Astrocyte (in vitro differentiated cells and primary cell): ENCODE measurements around the gene PHC2. TPM values are rescaled to one million over a fixed set of nuclear protein-coding genes. Genes with fewer than 3 reads are reported as not detected.
"Not testable (repeated sequence)": the region's sequence is repeated elsewhere in the genome, so short reads cannot be mapped to it uniquely, and the experiment has no call there.

Source experiments
- DNase-seq: peaks from one replicate; pipeline ENCODE4 v3.0.0-alpha.2; 2010; ENCODE audit warnings: low read depth
- FAIRE-seq: peaks from 2 replicates; lab custom pipeline; 2011; peaks lifted over from hg19 to GRCh38; lab: Jason Lieb, UNC
- H2AFZ ChIP-seq: 2 replicates; pipeline ENCODE4 v1.6.0; 2012; ENCODE audit warnings: low read depth, low read length, inconsistent platforms
- H3K27ac ChIP-seq: 2 replicates; pipeline ENCODE4 v1.5.1; 2011; ENCODE audit warnings: low read depth, low read length, inconsistent platforms
- H3K27me3 ChIP-seq: 2 replicates; pipeline ENCODE4 v1.6.0; 2011; ENCODE audit warnings: low read length, inconsistent platforms; ENCODE audit not compliant: insufficient read depth
- H3K36me3 ChIP-seq: 2 replicates; pipeline ENCODE4 v1.5.1; 2011; ENCODE audit warnings: low read length, inconsistent platforms; ENCODE audit not compliant: insufficient read depth
- H3K4me1 ChIP-seq: 2 replicates; pipeline ENCODE4 v1.5.1; 2011; ENCODE audit warnings: low read length, inconsistent platforms; ENCODE audit not compliant: insufficient read depth
- H3K4me2 ChIP-seq: 2 replicates; pipeline ENCODE4 v1.6.0; 2012; ENCODE audit warnings: low read length, inconsistent platforms
- H3K4me3 ChIP-seq: 2 replicates; pipeline ENCODE4 v1.5.1; 2011; ENCODE audit warnings: low read depth, mild to moderate bottlenecking, low read length, inconsistent platforms; ENCODE audit not compliant: insufficient read depth
- H3K79me2 ChIP-seq: 2 replicates; pipeline ENCODE4 v1.6.0; 2012; ENCODE audit warnings: mild to moderate bottlenecking, low read length, inconsistent platforms; ENCODE audit not compliant: insufficient read depth
- H3K9ac ChIP-seq: 2 replicates; pipeline ENCODE4 v1.6.0; 2012; ENCODE audit warnings: mild to moderate bottlenecking, low read length, inconsistent platforms
- H3K9me3 ChIP-seq: 2 replicates; pipeline ENCODE4 v1.5.1; 2012; ENCODE audit warnings: low read depth, mild to moderate bottlenecking, low read length, inconsistent platforms; ENCODE audit not compliant: insufficient read depth
- H4K20me1 ChIP-seq: 2 replicates; pipeline ENCODE4 v1.6.0; 2012; ENCODE audit warnings: low read length, inconsistent platforms; ENCODE audit not compliant: insufficient read depth
- H3K27ac Mint-ChIP-seq: one replicate; pipeline ENCODE4 v1.8.0; 2021; ENCODE audit warnings: mild to moderate bottlenecking, mixed read lengths; ENCODE audit not compliant: unreplicated experiment
- H3K27me3 Mint-ChIP-seq: one replicate; pipeline ENCODE4 v1.8.0; 2021; ENCODE audit warnings: low read depth, mixed read lengths; ENCODE audit not compliant: unreplicated experiment
- H3K36me3 Mint-ChIP-seq: one replicate; pipeline ENCODE4 v1.8.0; 2021; ENCODE audit warnings: low read depth, mixed read lengths; ENCODE audit not compliant: unreplicated experiment
- H3K4me1 Mint-ChIP-seq: one replicate; pipeline ENCODE4 v1.8.0; 2021; ENCODE audit warnings: low read depth, mixed read lengths; ENCODE audit not compliant: unreplicated experiment
- H3K4me3 Mint-ChIP-seq: one replicate; pipeline ENCODE4 v1.8.0; 2021; ENCODE audit warnings: mild to moderate bottlenecking, moderate library complexity, mixed read lengths; ENCODE audit not compliant: unreplicated experiment
- H3K9me3 Mint-ChIP-seq: one replicate; pipeline ENCODE4 v1.8.0; 2021; ENCODE audit warnings: mild to moderate bottlenecking, mixed read lengths; ENCODE audit not compliant: unreplicated experiment
- CTCF ChIP-seq: IDR thresholded peaks from 2 replicates; pipeline ENCODE4 v1.5.1; 2011; ENCODE audit warnings: low read depth, mild to moderate bottlenecking, inconsistent platforms, low read length, moderate library complexity; ENCODE audit not compliant: insufficient read depth
- EZH2 ChIP-seq: IDR thresholded peaks from 2 replicates; pipeline ENCODE4 v1.6.1; 2012; ENCODE audit warnings: mild to moderate bottlenecking, low read length, inconsistent platforms; ENCODE audit not compliant: insufficient read depth
- total RNA-seq: library from RNA; stranded (reverse); gene quantifications from 2 replicates; pipeline ENCODE4 v1.2.1, GENCODE V29; 2021

The PHC2 gene
- total RNA-seq, 1 donor from 2014 or later = 113 TPM

- no peak overlapping the region for H3K4me3 ChIP-seq
- FAIRE-seq = no peak
- no peak overlapping the region for H3K4me2 ChIP-seq
- no peak overlapping the region for H3K27ac Mint-ChIP-seq
- H3K9me3 Mint-ChIP-seq = no peaks in the 10 kb centered on the region
- peaks cover 35% of the 10 kb centered on the region for H4K20me1 ChIP-seq
- H3K4me1 ChIP-seq = no peaks in the 10 kb centered on the region
- H3K27ac ChIP-seq = no peak overlapping the region
- no peak overlapping the region for H3K9ac ChIP-seq
- peaks cover 5% of the 10 kb centered on the region for H3K36me3 ChIP-seq
- no peaks in the 10 kb centered on the region for H3K9me3 ChIP-seq
- H3K27me3 ChIP-seq = no peaks in the 10 kb centered on the region
- H2AFZ ChIP-seq = no peak overlapping the region
- H3K36me3 Mint-ChIP-seq = peaks cover 24% of the 10 kb centered on the region
- TF ChIP-seq CTCF (no peak), EZH2 (no peak)
- H3K27me3 Mint-ChIP-seq = no peaks in the 10 kb centered on the region
- DNase-seq = no peak
- peaks cover 2% of the 10 kb centered on the region for H3K4me1 Mint-ChIP-seq
- H3K79me2 ChIP-seq = peaks cover 10% of the 10 kb centered on the region
- H3K4me3 Mint-ChIP-seq = no peak overlapping the region
Measured at GRCh38 chr1:33294071-33295010, 136.6 kb downstream of the PHC2 start.

GRCh38 chr1:33292726-33293340 is 138.1 kb downstream of the PHC2 start:
- no peak overlapping the region for H3K27ac Mint-ChIP-seq
- peaks cover 3% of the 10 kb centered on the region for H3K9me3 Mint-ChIP-seq
- Histone ChIP-seq H3K9ac (no peak overlapping the region), H2AFZ (no peak overlapping the region), H3K27ac (no peak overlapping the region), H3K36me3 (peaks cover 5% of the 10 kb centered on the region), H3K4me3 (no peak overlapping the region), H3K4me1 (no peaks in the 10 kb centered on the region), H3K27me3 (no peaks in the 10 kb centered on the region), H3K9me3 (no peaks in the 10 kb centered on the region), H4K20me1 (peaks cover 46% of the 10 kb centered on the region), H3K4me2 (no peak overlapping the region), H3K79me2 (peaks cover 10% of the 10 kb centered on the region)
- peaks cover 2% of the 10 kb centered on the region for H3K4me1 Mint-ChIP-seq
- H3K27me3 Mint-ChIP-seq = no peaks in the 10 kb centered on the region
- DNase-seq (peak; percentile 8), FAIRE-seq (no peak)
- peaks cover 32% of the 10 kb centered on the region for H3K36me3 Mint-ChIP-seq
- TF ChIP-seq EZH2 (no peak), CTCF (no peak)
- no peak overlapping the region for H3K4me3 Mint-ChIP-seq

DNA sequence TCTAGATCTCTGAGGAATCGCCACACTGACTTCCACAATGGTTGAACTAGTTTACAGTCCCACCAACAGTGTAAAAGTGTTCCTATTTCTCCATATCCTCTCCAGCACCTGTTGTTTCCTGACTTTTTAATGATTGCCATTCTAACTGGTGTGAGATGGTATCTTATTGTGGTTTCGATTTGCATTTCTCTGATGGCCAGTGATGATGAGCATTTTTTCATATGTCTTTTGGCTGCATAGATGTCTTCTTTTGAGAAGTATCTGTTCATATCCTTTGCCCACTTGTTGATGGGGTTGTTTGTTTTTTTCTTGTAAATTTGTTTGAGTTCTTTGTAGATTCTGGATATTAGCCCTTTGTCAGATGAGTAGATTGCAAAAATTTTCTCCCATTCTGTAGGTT is 140.3 kb downstream of the PHC2 start:
- Histone ChIP-seq H3K79me2 (peaks cover 10% of the 10 kb centered on the region), H4K20me1 (peaks cover 43% of the 10 kb centered on the region)
- not testable (repeated sequence) for H3K36me3 ChIP-seq, H3K9me3 ChIP-seq, H3K4me1 ChIP-seq, H3K4me1 Mint-ChIP-seq, H3K4me3 ChIP-seq, H3K9me3 Mint-ChIP-seq, H3K27me3 Mint-ChIP-seq, DNase-seq, H3K27me3 ChIP-seq, H3K4me3 Mint-ChIP-seq, H3K4me2 ChIP-seq, H3K27ac ChIP-seq, H3K27ac Mint-ChIP-seq, FAIRE-seq, H2AFZ ChIP-seq, H3K9ac ChIP-seq
- peaks cover 35% of the 10 kb centered on the region for H3K36me3 Mint-ChIP-seq
